ENCODE measurements around the gene SHANK2. TPM values are rescaled to one million over a fixed set of nuclear protein-coding genes. Genes with fewer than 3 reads are reported as not detected.
A peak's percentile ranks its signal among the peaks of the same experiment; 100 is the strongest.

Gene SHANK2
- total and polyA plus RNA-seq, 10 of the 15 experiments (the other 5 are each of a cell fraction or from before 2014, with no cell fraction given), result 0.01 to 0.31 (median 0.10) TPM; not detected in 5

GRCh38 chr11:71251761-71252268, 562 bp downstream of the SHANK2 start:
- ATAC-seq, result peak; percentile 74
- no peaks in the 10 kb centered on the region for H3K4me1 ChIP-seq (ENCODE audit: control insufficient read depth, insufficient read depth, low read length)
- POLR2A ChIA-PET, result no interaction called here
- intact Hi-C loops (cut with micrococcal nuclease; ENCODE audit: unreplicated experiment) (no loop called here), in situ Hi-C loops (cut with MboI) (no loop called here)
- H3K9ac ChIP-seq (ENCODE audit: control insufficient read depth, insufficient read depth, low read length), result no peak overlapping the region
- no peak for FAIRE-seq
- no peaks in the 10 kb centered on the region for H3K9me3 ChIP-seq (replicated peaks; ENCODE audit: control insufficient read depth, insufficient read depth, low read length)
- DNase-seq (ENCODE audit: low read depth, low spot score), result no peak
- 0 out of 2 replicates have a peak, but pooled peaks have one; percentile 35 for TF ChIP-seq GATAD2B (conservative IDR thresholded peaks at IDR 0.05; ENCODE audit: low read depth)
- no peak for TF ChIP-seq SMAD1 (IDR thresholded peaks at IDR 0.05; ENCODE audit: low read depth, partially characterized antibody)
- peak; percentile 24; the same call in 1 of the 2 replicates for TF ChIP-seq IKZF1 (conservative IDR thresholded peaks at IDR 0.05)
- TF ChIP-seq MEF2B (IDR thresholded peaks at IDR 0.05; ENCODE audit: partially characterized antibody, poor library complexity, severe bottlenecking), result peak; percentile 34
- TF ChIP-seq ATF7 (IDR thresholded peaks at IDR 0.05; ENCODE audit: low read depth), result no peak
- TF ChIP-seq TCF3 (IDR thresholded peaks at IDR 0.05; ENCODE audit: borderline replicate concordance, insufficient read depth, low read depth, low read length), result 0 out of 2 replicates have a peak, but pooled peaks have one; percentile 16
- TF ChIP-seq NR2F1 (conservative IDR thresholded peaks at IDR 0.05), result peak; percentile 49; the same call in 1 of the 2 replicates
- TF ChIP-seq, protein P1, sequence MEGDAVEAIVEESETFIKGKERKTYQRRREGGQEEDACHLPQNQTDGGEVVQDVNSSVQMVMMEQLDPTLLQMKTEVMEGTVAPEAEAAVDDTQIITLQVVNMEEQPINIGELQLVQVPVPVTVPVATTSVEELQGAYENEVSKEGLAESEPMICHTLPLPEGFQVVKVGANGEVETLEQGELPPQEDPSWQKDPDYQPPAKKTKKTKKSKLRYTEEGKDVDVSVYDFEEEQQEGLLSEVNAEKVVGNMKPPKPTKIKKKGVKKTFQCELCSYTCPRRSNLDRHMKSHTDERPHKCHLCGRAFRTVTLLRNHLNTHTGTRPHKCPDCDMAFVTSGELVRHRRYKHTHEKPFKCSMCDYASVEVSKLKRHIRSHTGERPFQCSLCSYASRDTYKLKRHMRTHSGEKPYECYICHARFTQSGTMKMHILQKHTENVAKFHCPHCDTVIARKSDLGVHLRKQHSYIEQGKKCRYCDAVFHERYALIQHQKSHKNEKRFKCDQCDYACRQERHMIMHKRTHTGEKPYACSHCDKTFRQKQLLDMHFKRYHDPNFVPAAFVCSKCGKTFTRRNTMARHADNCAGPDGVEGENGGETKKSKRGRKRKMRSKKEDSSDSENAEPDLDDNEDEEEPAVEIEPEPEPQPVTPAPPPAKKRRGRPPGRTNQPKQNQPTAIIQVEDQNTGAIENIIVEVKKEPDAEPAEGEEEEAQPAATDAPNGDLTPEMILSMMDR (IDR thresholded peaks at IDR 0.05 in 2 of 3, conservative IDR thresholded peaks at IDR 0.05 in 1 of 3; ENCODE audit: control insufficient read depth in 2 of 3, extremely low read depth in 1 of 3, insufficient read depth in 1 of 3, low read depth in 3 of 3, low read length in 3 of 3), result peak in 2 of 3 experiments; percentile 13 to 27; a peak in 1 of 6 replicates
- peak; percentile 32 for TF ChIP-seq HDAC6 (IDR thresholded peaks at IDR 0.05; ENCODE audit: unreplicated experiment)
- TF ChIP-seq BCL3 (IDR thresholded peaks at IDR 0.05; ENCODE audit: borderline replicate concordance, insufficient read depth, low read depth, low read length, poor library complexity, severe bottlenecking), result no peak
- TF ChIP-seq TCF12 (IDR thresholded peaks at IDR 0.05; ENCODE audit: low read depth, low read length), result peak; percentile 79; the same call in 1 of the 2 replicates
- 0 out of 2 replicates have a peak overlapping the region, but pooled peaks have one; percentile 25 for H3K4me2 ChIP-seq (ENCODE audit: control insufficient read depth, insufficient read depth)
- no TSS peak for BruUV-seq (replicated peaks)
- 7% methylated on average over 46 of the region's 59 CpGs for WGBS (ENCODE audit: insufficient coverage, insufficient replicate concordance, low lambda C conversion rate, missing lambda C conversion rate)
- no peaks in the 10 kb centered on the region for H3K79me2 ChIP-seq (ENCODE audit: control insufficient read depth, insufficient read depth, low read length)
- H3K36me3 ChIP-seq (ENCODE audit: control insufficient read depth in 2 of 2, insufficient read depth in 2 of 2, low read length in 1 of 2), result no peaks in the 10 kb centered on the region
- peaks cover 4 to 7% of the 10 kb centered on the region in 2 experiments for H3K27me3 ChIP-seq (replicated peaks in 1 of 2; ENCODE audit: control insufficient read depth in 2 of 2, insufficient read depth in 2 of 2, low read length in 1 of 2)
- H3K27ac ChIP-seq (ENCODE audit: control insufficient read depth, insufficient read depth), result no peak overlapping the region
- H4K20me1 ChIP-seq (ENCODE audit: control insufficient read depth, insufficient read depth), result no peaks in the 10 kb centered on the region
- H2AFZ ChIP-seq (ENCODE audit: control insufficient read depth, low read depth, low read length), result no peak overlapping the region
- H3K4me3 ChIP-seq, result no peak overlapping the region
- RAD21 ChIA-PET (ENCODE audit: unreplicated experiment), result no interaction called here
- SMC1A ChIA-PET (ENCODE audit: uncharacterized antibody, unreplicated experiment), result no interaction called here
- CTCF ChIA-PET, result interaction anchor here (0.7 kb wide), 1 partner anchor 169 kb away, joined by 3 read pairs; no protein-coding TSS in a partner anchor

Data from GM12878 (cell line).